Hematopoietic multipotent progenitor cell treated with erythropoietin and hydrocortisone succinate and interleukin-3 and kit ligand, for 17 days (in vitro differentiated cells): Measurements from ENCODE around the gene AKT1S1.

ENCODE experiments used
- DNase-seq: peaks from one replicate; pipeline ENCODE4 v3.0.0-alpha.2; 2015; ENCODE audit warnings: low spot score

AKT1S1 gene

DNA sequence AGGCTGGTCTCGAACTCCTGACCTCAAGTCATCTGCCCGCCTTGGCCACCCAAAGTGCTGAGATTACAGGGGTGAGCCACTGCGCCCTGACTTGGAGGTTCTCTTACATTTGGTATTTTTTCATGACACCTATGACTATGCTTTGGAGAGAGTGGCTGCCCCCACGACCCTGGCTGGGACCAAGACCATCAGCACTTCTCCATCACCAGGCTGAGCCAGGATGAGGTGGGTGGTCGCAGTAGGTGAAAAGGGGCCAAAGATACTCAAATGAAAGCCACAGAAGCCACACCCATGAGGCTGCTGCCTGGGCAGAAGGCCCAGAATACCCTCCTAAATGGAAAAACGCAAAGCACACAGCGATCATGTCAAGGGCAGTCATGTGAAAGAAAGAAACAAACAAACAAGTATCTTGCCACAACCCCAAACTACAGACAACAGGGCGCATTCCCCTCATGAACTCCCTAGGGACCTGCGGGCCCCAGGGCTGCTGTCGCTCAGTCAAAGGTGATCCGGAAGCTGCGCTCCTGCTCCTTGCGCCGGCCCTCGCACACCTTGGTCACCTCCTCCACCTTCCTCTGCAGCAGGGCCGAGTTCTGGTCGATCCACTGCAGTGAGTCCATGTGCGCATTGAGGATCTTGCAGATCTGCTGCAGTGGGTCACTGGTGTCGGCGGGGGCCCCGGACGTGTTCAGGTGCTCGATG is 30.7 kb upstream of the AKT1S1 start:
- DNase-seq, result no peak

GRCh38 chr19:49906879-49907564 is 29.9 kb upstream of the AKT1S1 start:
- DNase-seq, result no peak

DNA sequence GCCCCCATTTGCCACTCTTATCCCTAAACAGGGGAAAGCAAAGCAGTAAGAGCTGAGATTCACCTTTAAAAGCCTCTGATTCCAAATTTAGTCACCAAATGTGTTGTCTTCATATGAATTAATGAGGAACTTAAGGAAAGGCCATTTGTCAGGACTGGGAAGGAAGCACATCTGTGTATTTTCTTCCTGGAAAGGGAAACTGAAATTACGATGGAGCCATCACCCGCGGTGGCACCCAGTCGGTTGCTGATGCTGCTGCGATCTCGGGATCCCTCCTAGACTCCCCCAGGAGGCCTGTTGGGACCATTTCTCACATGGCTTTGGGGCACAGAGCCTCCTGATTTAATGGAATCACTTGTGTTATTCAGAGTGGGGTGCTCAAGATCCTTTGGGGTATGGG is 27.0 kb upstream of the AKT1S1 start:
- DNase-seq, result no peak

DNA sequence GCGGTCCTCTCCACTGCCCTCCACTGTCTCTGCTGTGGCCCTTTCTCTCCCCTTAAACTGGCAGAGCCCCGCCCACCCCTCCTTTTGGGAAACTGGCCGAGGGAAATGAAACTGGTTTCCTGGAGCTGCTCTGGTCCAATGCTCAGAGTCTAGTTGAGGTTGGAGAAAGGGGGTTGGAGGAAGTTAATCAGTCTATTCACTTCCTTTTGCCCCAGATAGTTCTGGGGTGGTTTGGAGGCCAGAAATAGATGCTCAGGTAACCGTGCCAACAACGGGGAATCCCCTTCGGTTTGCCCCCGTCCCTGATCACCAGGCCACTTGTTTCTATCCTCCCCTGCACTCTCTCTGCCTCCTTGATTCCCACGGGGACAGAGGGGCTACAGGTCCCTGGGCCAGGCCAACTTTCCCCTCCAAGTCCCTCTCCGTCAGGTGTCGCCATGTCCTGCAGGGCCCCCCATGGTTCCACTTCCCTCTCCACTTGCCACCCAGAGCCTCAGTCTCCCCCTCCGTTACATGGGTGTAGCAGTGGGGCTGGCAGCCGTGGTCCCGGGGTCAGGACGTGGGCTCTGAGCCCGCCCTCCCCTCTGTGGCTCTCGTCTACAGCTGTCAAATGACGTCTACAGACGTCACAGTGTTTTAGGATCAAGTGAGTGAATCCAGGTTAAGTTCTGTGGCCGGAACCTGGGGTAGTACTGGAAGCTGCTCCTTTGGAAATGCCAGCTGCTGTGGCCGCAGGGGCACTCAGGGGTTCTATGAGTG is 19.9 kb upstream of the AKT1S1 start, which contains the start of gene IL4I1:
Gene IL4I1, minus strand, starts transcription at position 25 of the 759 bp plus-strand sequence. CDS start 727 bp downstream, outside the sequence.
- DNase-seq, result no peak

DNA sequence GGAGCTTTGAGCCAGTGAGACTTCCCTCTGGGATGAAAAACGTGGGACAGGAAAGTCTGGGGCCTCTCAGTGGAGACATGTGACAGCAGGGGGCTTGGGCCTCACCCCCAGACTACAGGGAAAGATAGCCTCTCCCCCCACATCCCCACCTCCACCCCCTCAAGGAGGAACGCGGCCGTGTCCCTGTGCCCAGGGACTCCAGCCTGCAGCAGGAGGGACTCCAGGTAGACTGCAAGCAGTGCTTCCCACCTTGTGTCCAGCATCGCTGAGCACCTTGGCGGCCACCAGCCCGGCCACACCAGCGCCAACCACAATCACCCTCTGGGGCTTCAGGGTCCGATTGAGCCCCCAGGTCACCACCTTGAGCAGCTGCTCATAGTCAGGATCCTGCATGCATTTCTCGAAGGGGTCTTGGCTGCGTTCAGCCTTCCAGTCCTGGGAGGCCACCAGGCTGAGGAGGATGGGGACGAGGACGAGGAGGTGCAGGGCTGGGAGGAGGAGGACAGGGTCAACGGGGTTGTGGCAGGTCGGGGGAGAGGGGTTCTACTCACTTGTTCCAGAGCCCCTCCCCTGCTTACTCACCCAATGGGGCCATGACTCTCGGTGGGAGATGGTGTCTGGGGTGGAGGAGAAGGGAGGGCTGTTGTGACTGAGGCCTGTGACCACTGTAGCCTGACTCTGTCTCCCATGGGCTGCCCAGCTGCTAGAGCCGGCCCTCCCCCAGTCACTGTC is 18.6 kb upstream of the AKT1S1 start:
- no peak for DNase-seq

GRCh38 chr19:49894879-49895565 is 17.9 kb upstream of the AKT1S1 start:
- no peak for DNase-seq

GRCh38 chr19:49894011-49894664 is 17.0 kb upstream of the AKT1S1 start:
- no peak for DNase-seq

DNA sequence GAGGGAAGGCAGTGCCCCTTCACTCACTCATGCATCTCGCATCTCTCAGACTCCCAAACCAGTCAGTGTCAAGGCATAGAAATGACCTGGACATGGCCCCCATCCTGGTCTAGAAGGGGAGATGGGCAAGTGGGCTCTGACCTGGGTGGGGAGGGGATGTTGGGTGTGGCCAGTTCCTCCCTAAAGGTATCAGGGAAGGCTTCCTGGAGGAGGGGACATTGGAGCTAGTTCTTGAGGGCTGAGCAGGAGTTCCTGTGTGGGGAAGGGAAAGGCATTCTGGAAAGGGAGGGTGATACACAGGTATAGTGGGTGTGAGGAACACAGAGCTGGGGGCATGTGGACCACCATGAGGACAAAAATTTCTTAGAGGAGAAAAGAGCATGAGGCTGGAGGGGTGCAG is 15.6 kb upstream of the AKT1S1 start:
- DNase-seq, result no peak

GRCh38 chr19:49891393-49891792 is 14.2 kb upstream of the AKT1S1 start:
- DNase-seq, result no peak

- peak; percentile 48 for DNase-seq
These were observed 13.5 kb upstream of the AKT1S1 start for GRCh38 chr19:49890349-49891311.

DNA sequence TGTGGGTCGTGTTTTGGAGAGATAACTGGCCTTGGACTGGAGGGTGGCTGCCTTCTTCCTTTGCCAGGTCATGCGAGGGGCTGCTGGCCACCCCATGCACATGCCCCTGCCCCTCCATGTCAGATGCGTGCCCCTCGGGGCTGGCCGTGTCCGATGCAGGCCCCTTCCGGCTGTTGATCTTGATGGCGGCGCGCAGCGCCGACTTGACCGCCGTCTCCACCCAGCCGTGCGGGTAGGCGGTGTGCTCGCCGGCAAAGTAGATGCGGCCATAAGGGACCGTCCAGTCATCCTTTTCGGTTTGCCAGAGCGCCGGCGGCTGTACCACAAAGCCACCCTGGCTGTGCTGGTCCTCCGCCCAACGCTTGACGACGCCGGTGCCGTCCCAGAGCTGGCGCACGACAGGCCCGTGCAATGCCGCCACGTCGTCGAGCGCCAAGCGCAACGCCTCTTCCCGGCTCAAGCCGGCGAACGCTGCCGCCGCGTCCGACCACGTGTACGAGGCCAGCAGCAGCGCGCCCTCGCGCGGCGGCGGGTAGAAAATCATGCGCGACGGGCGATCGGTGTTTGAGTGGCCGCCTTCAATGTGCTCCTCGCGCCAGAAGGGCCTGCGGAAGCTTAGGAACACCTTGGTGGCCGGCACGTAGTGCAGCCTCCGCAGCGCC is 12.7 kb upstream of the AKT1S1 start:
- DNase-seq, result peak; percentile 83

GRCh38 chr19:49889038-49889686 is 12.0 kb upstream of the AKT1S1 start:
- no peak for DNase-seq

DNA sequence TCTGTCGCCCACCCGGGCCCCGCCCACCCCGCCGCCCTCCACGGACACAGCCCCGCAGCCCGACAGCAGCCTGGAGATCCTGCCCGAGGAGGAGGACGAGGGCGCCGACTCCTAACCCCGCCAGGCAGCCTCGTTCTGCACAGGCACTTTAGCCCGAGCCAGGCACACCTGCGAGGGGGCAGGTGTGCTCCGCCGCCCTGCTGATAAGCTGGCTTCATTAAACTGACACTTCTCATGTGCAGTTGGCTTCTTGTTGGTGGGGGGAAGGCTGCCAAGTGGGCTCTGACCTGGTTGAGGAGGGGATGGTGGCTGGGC is 11.3 kb upstream of the AKT1S1 start:
- no peak for DNase-seq

- DNase-seq, result no peak
These were observed 10.7 kb upstream of the AKT1S1 start for GRCh38 chr19:49887665-49888509.

DNA sequence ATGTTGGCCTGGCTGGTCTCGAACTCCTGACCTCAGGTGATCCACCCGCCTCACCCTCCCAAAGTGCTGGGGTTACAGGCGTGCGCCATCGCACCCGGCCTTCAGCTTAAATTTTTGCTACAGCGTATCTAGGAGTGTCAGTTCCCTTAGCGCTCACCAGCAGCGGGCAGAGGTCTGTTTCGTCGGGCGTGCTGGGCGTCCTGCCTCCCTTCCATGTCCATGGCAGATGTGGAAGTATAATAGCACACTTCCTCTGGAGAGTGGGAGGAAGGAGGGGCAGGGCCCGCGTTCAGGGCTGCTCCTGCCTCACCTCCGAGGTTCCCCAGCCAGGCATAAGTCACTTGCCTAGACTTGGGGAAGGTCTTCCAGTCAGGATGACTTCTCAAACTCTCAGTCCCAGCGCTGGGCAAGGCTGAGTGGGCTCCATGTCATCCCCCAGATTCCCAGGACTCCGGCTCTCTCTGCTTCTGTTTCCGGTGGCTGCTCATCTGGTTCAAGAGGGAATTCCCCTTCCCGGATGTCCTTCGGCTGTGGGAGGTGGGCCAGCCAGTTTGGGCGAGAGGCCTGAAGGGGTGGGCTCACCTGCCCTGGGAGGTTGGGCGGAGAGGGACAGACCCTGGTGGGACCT is 10.0 kb upstream of the AKT1S1 start:
- DNase-seq, result no peak

DNA sequence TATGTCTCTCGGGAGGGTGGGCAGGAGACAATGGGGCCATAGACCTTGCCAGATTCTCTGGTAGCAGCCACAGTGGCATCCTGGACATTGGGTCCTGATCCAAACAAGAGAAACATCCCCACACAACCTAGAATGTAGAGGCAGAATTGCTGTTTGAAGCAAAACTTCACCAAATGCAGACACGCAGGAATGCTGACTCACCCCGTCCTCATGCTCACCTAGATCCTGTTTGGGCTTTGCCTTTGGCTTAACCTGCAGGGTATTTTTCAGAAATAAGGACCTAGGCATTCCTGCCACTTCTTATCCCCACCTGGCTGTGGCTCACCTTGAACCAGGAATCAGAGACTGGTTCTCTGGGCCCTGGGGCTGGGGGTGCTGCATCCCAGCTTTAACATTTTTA is 7.6 kb upstream of the AKT1S1 start:
- no peak for DNase-seq

DNA sequence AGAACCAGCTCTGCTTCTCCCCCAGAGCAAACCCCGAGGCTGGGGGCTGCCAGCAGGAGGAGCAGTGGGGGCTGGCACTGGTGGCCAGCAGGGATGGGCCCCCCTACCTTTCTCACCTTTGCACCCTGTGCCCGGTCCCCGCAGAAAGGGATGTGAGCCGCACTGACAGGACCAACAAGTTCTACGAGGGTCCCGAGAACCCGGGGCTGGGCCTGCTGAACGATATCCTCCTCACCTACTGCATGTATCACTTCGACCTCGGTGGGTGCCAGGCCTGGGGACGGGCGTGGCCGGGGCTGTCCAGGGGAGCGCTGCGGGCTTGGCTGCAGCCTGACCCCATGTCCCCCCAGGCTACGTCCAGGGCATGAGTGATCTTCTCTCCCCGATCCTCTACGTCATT is 7.0 kb upstream of the AKT1S1 start:
- no peak for DNase-seq

DNA sequence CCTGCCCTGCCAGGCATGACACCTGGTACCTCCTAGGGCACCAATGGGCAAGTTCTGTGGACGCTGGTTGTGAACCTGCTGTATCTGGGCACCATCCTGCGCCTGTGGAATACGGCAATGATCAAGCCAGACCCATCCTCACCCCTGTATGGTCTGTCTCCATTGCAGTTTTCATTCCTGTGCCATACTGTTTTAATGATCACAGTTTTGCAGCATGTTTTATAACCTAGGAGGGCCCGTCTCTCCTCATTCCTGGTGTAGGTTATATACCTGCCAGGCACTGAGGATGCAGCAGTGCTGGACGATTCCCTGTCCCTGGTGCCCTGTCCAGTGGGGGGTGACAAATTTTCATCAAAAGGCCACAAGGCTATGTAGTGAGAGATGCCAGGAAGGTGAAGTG is 5.9 kb upstream of the AKT1S1 start:
- DNase-seq, result no peak
